GM12872 (cell line): Measurements from ENCODE around the gene SAFB.
A peak's percentile ranks its signal among the peaks of the same experiment; 100 is the strongest.

Experiments
- TF ChIP-seq, protein P1 (sequence below): IDR thresholded peaks from 3 replicates; pipeline ENCODE4 v1.5.1; 2011; ENCODE audit warnings: low read depth, mild to moderate bottlenecking, low read length, moderate library complexity; ENCODE audit not compliant: insufficient read depth

The SAFB gene

DNA sequence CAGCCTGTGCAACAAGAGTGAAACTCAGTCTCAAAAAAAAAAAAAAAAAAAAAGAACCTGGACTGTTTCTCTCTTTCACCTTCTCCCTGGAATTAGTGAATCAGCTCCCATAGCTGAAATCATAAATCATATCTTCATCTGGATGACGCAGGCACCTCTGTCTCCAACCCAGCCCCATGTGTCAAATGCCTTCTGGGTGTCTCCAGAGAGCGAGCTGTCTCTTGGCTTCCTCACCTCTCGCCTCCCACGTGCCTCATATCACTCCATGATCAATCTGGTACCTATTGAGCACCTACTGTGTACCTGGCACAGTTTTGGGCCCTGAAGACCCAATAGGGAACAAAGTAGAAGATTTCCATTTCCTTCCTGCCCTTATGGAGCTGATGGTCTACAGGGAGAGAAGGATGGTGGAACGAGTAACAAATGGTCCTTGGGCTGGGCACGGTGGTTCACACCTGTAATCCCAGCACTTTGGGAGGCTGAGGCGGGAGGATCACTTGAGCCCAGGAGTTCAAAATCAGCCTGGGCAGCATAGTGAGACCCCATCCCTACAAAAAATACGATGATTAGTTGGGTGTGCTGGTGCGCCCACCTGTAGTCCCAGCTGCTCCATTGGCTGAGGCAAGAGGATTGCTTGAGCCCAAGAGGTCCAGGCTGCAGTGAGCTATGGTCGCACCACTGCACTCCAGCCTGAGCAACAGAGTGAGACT is 60.4 kb downstream of the SAFB start:
- TF ChIP-seq, protein P1, sequence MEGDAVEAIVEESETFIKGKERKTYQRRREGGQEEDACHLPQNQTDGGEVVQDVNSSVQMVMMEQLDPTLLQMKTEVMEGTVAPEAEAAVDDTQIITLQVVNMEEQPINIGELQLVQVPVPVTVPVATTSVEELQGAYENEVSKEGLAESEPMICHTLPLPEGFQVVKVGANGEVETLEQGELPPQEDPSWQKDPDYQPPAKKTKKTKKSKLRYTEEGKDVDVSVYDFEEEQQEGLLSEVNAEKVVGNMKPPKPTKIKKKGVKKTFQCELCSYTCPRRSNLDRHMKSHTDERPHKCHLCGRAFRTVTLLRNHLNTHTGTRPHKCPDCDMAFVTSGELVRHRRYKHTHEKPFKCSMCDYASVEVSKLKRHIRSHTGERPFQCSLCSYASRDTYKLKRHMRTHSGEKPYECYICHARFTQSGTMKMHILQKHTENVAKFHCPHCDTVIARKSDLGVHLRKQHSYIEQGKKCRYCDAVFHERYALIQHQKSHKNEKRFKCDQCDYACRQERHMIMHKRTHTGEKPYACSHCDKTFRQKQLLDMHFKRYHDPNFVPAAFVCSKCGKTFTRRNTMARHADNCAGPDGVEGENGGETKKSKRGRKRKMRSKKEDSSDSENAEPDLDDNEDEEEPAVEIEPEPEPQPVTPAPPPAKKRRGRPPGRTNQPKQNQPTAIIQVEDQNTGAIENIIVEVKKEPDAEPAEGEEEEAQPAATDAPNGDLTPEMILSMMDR: no peak

DNA sequence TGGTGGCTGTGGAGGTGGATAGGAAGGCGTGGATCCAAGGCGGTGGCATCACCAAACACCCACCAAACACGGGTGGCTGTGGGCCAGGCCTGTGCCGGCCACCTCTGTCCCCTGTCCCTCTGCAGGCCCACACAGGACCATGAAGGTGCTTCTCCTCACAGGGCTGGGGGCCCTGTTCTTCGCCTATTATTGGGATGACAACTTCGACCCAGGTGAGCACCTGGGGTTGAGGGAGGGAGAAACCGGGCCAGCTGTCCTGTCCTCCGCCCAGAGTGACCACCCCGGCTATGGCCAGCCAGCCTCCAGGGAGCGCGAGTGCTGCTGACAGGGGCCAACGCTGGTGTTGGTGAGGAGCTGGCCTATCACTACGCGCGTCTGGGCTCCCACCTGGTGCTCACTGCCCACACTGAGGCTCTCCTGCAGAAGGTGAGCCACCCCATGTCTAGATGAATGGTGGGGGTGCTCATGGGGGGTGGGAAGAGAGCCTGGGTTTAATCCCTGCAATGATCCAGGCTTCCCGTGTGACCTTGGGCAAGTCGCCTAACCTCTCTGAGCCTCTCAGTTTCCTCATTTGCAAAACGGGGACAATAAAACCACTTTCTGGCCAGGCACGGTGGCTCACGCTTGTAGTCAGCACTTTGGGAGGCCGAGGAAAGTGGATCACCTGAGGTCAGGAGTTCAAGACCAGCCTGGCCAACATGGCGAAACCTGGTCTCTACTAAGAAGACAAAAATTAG is 62.0 kb downstream of the SAFB start:
- TF ChIP-seq, protein P1: no peak

DNA sequence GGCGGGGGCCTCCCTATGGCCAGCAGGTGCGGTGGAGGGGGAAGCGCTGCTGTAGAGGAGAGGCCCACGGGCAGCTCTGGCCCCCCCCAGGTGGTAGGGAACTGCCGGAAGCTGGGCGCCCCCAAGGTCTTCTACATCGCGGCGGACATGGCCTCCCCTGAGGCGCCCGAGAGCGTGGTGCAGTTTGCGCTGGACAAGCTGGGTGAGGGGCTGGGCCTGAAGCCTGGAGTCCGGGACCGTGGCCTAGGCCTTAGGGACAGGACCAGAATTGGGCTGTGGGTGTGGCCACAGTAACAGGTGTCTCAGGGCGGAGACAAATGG is 63.4 kb downstream of the SAFB start:
- TF ChIP-seq, protein P1: no peak

DNA sequence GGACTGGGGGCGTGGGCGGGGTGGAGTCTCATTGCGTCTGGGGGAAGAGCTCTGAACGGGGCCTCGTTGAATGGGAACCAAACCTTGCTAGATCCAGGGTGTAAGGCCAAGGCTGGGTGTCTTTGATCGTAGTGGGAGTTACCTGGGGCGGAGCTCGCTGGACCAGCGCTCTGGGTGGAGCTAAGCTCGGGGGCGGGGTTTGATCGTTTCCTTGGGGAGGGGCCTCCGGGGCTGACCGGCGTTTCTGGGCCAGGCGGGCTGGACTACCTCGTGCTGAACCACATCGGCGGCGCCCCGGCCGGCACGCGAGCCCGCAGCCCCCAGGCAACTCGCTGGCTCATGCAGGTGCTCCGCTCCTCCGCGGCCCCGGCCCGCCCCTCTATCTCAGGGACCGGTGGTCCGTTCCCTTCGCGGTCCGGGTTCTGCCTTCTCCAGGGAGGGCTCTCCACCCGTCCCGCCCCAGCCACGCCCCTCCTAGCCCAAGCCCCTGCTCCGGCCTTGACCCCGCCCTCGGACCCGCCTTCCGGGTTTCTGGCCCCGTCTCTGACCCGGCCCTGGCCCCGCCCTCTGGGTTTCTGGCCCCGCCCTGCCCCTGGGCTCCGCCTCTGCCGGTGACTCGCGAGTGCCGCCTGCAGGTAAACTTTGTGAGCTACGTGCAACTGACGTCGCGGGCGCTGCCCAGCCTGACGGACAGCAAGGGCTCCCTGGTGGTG is 63.9 kb downstream of the SAFB start:
- TF ChIP-seq, protein P1: peak; percentile 86

DNA sequence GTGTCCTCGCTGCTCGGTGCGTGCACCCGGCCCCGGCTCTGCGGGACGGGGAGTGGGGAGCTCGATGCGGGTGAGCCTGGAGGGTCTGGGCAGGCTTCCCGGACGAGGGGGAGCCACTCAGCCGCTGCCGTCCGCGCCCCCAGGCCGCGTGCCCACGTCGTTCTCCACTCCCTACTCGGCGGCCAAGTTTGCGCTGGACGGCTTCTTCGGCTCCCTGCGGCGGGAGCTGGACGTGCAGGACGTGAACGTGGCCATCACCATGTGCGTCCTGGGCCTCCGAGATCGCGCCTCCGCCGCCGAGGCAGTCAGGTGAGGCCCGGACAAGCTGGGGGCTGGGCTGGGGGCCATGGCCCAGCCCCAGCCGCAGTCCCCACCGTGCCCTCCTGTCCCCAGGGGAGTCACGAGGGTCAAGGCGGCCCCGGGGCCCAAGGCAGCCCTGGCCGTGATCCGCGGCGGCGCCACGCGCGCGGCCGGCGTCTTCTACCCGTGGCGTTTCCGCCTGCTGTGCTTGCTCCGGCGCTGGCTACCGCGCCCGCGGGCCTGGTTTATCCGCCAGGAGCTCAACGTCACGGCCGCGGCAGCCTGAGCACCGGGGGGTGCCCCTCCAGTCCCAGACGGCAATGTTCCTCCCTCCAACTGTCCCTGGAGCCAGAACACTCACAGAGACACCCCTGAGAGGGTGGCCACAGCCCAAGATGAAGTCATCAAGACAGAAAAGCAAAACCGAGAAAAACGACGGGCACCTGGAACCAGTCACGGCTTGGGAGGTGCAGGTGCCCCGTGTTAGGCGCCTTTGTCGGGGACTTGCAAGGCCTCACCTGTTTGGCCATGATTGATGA is 64.7 kb downstream of the SAFB start:
- TF ChIP-seq, protein P1: no peak

- TF ChIP-seq, protein P1: peak; percentile 99
Measured at GRCh38 chr19:5690125-5690954, 67.5 kb downstream of the SAFB start, which contains the start of gene RPL36. RPL36 (plus strand) TSS chr19:5690295; CDS start chr19:5690508, 213 bp downstream.
